ENCODE results near the gene TRAPPC6A.

- TF ChIP-seq CTCF (IDR thresholded peaks at IDR 0.05) (no peak), POLR2A (IDR thresholded peaks at IDR 0.05) (no peak)
Observed at GRCh38 chr19:45166723-45167252, 11.2 kb downstream of the TRAPPC6A start.
